Sigmoid colon (tissue), 4 donors: ENCODE data around the gene ATF5.

Experiments
- CTCF ChIP-seq, 4 experiments: fragments of 450-650 bp in 3 of 4; fragments of 200-600 bp in 1 of 4; IDR thresholded peaks; one replicate each; pipeline ENCODE4 v1.5.1; 2016 to 2019; ENCODE audit warnings: antibody characterized with exemption in 4 of 4, mild to moderate bottlenecking in 3 of 4, moderate library complexity in 2 of 4
- EP300 ChIP-seq, 4 donors: sonication (generic); formaldehyde crosslinking; IDR thresholded peaks; one replicate each; pipeline ENCODE4 v1.6.1; 2017; ENCODE audit warnings: antibody characterized with exemption in 4 of 4
- POLR2A ChIP-seq, 2 donors: fragments of 450-650 bp; IDR thresholded peaks; one replicate each; pipeline ENCODE4 v1.6.1; 2016; ENCODE audit warnings: antibody characterized with exemption in 2 of 2, mild to moderate bottlenecking in 2 of 2, moderate library complexity in 2 of 2
- POLR2AphosphoS5 ChIP-seq, 4 donors: sonication (generic); formaldehyde crosslinking; IDR thresholded peaks; one replicate each; pipeline ENCODE4 v1.6.1; 2017; ENCODE audit warnings: antibody characterized with exemption in 4 of 4

DNA sequence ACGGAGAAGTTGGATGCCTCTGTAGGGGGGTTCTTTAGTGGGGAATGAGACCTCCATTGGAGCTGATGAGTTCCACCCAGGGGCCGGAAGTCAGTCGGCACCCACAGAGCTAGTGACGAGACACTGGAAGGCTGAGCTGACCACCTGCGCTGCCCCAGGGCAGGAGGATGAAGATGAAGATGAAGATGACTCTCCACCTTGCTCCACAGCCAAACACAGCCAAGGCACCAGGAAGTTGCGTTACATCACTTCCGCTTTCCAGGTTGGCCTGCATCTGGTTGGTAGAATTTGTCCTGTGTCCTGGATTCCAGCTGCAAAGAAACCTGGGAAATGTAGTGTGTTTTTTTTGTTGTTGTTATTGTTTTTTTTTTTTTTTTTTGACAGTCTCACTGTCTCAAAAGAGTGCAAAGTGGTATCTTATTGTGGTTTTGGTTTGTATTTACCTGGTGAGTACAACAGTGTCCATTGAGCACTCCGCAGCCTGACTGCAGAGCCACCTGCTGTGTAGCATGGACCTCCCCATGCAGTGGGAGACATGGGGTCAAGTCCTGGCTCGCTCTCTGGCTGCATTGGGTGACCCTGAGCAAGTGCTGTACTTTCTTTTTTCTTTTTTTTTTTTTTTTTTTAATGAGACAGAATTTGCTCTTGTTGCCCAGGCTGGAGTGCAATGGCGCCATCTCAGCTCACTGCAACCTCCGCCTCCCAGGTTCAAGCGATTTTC, 49.6 kb upstream of the ATF5 start:
- no peak for TF ChIP-seq POLR2A (IDR thresholded peaks at IDR 0.05)
- TF ChIP-seq CTCF (IDR thresholded peaks at IDR 0.05) = no peak
- no peak for TF ChIP-seq EP300 (IDR thresholded peaks at IDR 0.05)
- TF ChIP-seq POLR2AphosphoS5 (IDR thresholded peaks at IDR 0.05) = no peak
